Trophoblast cell (in vitro differentiated cells and primary cell): ENCODE results near the gene CDK8.

ENCODE experiments used
- DNase-seq, 2 donors: peaks; one replicate each; pipeline ENCODE4 v3.0.0-alpha.2; 2016
- H2AFZ ChIP-seq: 2 replicates; pipeline ENCODE4 v1.6.1; 2013; ENCODE audit warnings: low read length, moderate library complexity, mild to moderate bottlenecking; ENCODE audit not compliant: insufficient read depth, poor library complexity
- H2AK5ac ChIP-seq: 2 replicates; pipeline ENCODE4 v1.6.1; 2013; ENCODE audit warnings: mild to moderate bottlenecking, low read length
- H2BK120ac ChIP-seq: 2 replicates; pipeline ENCODE4 v1.6.1; 2013; ENCODE audit warnings: low read length, mild to moderate bottlenecking, moderate library complexity; ENCODE audit not compliant: insufficient read depth, poor library complexity
- H2BK12ac ChIP-seq: 2 replicates; pipeline ENCODE4 v1.6.1; 2013; ENCODE audit warnings: mild to moderate bottlenecking, low read length, moderate library complexity
- H2BK5ac ChIP-seq: 2 replicates; pipeline ENCODE4 v1.6.1; 2013; ENCODE audit warnings: low read length, low read depth, moderate library complexity, mild to moderate bottlenecking; ENCODE audit not compliant: poor library complexity
- H3K14ac ChIP-seq: 2 replicates; pipeline ENCODE4 v1.6.1; 2013; ENCODE audit warnings: mild to moderate bottlenecking, low read length
- H3K18ac ChIP-seq: 2 replicates; pipeline ENCODE4 v1.6.1; 2013; ENCODE audit warnings: mild to moderate bottlenecking, low read length
- H3K23ac ChIP-seq: 2 replicates; pipeline ENCODE4 v1.6.1; 2013; ENCODE audit warnings: low read length
- H3K27ac ChIP-seq: 2 replicates; pipeline ENCODE4 v1.5.1; 2013; ENCODE audit warnings: low read depth, mild to moderate bottlenecking, inconsistent platforms, low read length, moderate library complexity
- H3K27me3 ChIP-seq: 2 replicates; pipeline ENCODE4 v1.6.1; 2013; ENCODE audit warnings: inconsistent platforms, mild to moderate bottlenecking, low read length, moderate library complexity; ENCODE audit not compliant: insufficient read depth
- H3K36me3 ChIP-seq, 2 experiments: 1 replicate in 1 of 2; 2 replicates in 1 of 2; pipeline ENCODE4 v1.6.1; 2013; ENCODE audit warnings: low read length in 2 of 2, mild to moderate bottlenecking in 2 of 2, moderate library complexity in 1 of 2; ENCODE audit not compliant: insufficient read depth in 2 of 2, control insufficient read depth in 1 of 2
- H3K4ac ChIP-seq: 2 replicates; pipeline ENCODE4 v1.6.1; 2013; ENCODE audit warnings: low read depth, mild to moderate bottlenecking, low read length, moderate library complexity
- H3K4me1 ChIP-seq, 2 experiments: 1 replicate in 1 of 2; 2 replicates in 1 of 2; pipeline ENCODE4 v1.6.1; 2013; ENCODE audit warnings: low read length in 2 of 2, mild to moderate bottlenecking in 2 of 2, moderate library complexity in 1 of 2; ENCODE audit not compliant: insufficient read depth in 2 of 2, control insufficient read depth in 1 of 2
- H3K4me2 ChIP-seq: 2 replicates; pipeline ENCODE4 v1.6.1; 2013; ENCODE audit warnings: inconsistent platforms, mild to moderate bottlenecking, low read length, moderate library complexity
- H3K4me3 ChIP-seq: 2 replicates; pipeline ENCODE4 v1.5.1; 2013; ENCODE audit warnings: mild to moderate bottlenecking, low read depth, low read length, inconsistent platforms
- H3K79me1 ChIP-seq: one replicate; pipeline ENCODE4 v1.6.1; 2013; ENCODE audit warnings: low read length
- H3K79me2 ChIP-seq: 2 replicates; pipeline ENCODE4 v1.6.1; 2013; ENCODE audit warnings: low read length, mild to moderate bottlenecking; ENCODE audit not compliant: control insufficient read depth, insufficient read depth, poor library complexity
- H3K9ac ChIP-seq: 2 replicates; pipeline ENCODE4 v1.6.1; 2013; ENCODE audit warnings: mild to moderate bottlenecking, low read length
- H3K9me3 ChIP-seq: 2 replicates; pipeline ENCODE4 v1.6.1; 2013; ENCODE audit warnings: low read depth, mild to moderate bottlenecking, control low read depth, inconsistent platforms, low read length; ENCODE audit not compliant: insufficient read depth
- H4K12ac ChIP-seq: 2 replicates; pipeline ENCODE4 v1.6.1; 2013; ENCODE audit warnings: low read depth, mild to moderate bottlenecking, low read length, moderate library complexity
- H4K8ac ChIP-seq: 2 replicates; pipeline ENCODE4 v1.6.1; 2013; ENCODE audit warnings: low read depth, mild to moderate bottlenecking, low read length, moderate library complexity
- H4K91ac ChIP-seq: one replicate; pipeline ENCODE4 v1.6.1; 2013; ENCODE audit warnings: low read depth, mild to moderate bottlenecking, low read length, moderate library complexity
- WGBS: extraction: QIAGEN DNeasy Blood & Tissue Kit; methylation state at CpG from one replicate; pipeline ENCODE4 v1.1.7; 2013; ENCODE audit warnings: missing lambda C conversion rate; ENCODE audit not compliant: insufficient read length, insufficient coverage; ENCODE audit errors: extremely low coverage; 5-methylcytosine and 5-hydroxymethylcytosine counted together

The CDK8 gene

GRCh38 chr13:26228096-26228495, 25.8 kb upstream of the CDK8 start:
- no peak overlapping the region for H2AK5ac ChIP-seq
- H3K4ac ChIP-seq = no peak overlapping the region
- no peak overlapping the region for H3K4me3 ChIP-seq
- H4K12ac ChIP-seq = no peak overlapping the region
- no peak overlapping the region for H4K8ac ChIP-seq
- H2AFZ ChIP-seq = no peak overlapping the region
- no peak overlapping the region for H4K91ac ChIP-seq
- no peak overlapping the region for H2BK12ac ChIP-seq
- H3K23ac ChIP-seq = no peak overlapping the region
- H3K36me3 ChIP-seq = no peaks in the 10 kb centered on the region
- H2BK120ac ChIP-seq = no peak overlapping the region
- no peaks in the 10 kb centered on the region for H3K9me3 ChIP-seq
- H3K9ac ChIP-seq = no peak overlapping the region
- no peak overlapping the region for H3K14ac ChIP-seq
- DNase-seq = no peak
- H3K18ac ChIP-seq = no peak overlapping the region
- H3K79me2 ChIP-seq = no peaks in the 10 kb centered on the region
- no peaks in the 10 kb centered on the region for H3K4me1 ChIP-seq
- H3K27ac ChIP-seq = no peak overlapping the region
- H2BK5ac ChIP-seq = no peak overlapping the region
- H3K4me2 ChIP-seq = no peak overlapping the region
- H3K27me3 ChIP-seq = no peaks in the 10 kb centered on the region
- H3K79me1 ChIP-seq = no peaks in the 10 kb centered on the region
- no CpG with 5 or more reads among the region's 2 CpGs for WGBS

GRCh38 chr13:26229080-26229615, 24.8 kb upstream of the CDK8 start:
- no peak overlapping the region for H4K12ac ChIP-seq
- WGBS = no CpG with 5 or more reads among the region's 13 CpGs

GRCh38 chr13:26230703-26231102, 23.2 kb upstream of the CDK8 start:
- Histone ChIP-seq H2BK120ac (no peak overlapping the region), H3K4ac (no peak overlapping the region), H3K4me2 (no peak overlapping the region), H4K91ac (no peak overlapping the region), H3K18ac (no peak overlapping the region), H2AFZ (no peak overlapping the region), H3K79me1 (no peaks in the 10 kb centered on the region), H3K27ac (no peak overlapping the region), H3K36me3 (no peaks in the 10 kb centered on the region), H4K12ac (no peak overlapping the region), H2BK5ac (no peak overlapping the region), H3K4me3 (no peak overlapping the region), H3K23ac (no peak overlapping the region), H3K27me3 (no peaks in the 10 kb centered on the region), H3K9ac (no peak overlapping the region), H3K4me1 (no peaks in the 10 kb centered on the region), H2BK12ac (no peak overlapping the region), H3K14ac (no peak overlapping the region), H2AK5ac (no peak overlapping the region), H3K79me2 (no peaks in the 10 kb centered on the region), H4K8ac (no peak overlapping the region), H3K9me3 (no peaks in the 10 kb centered on the region)
- DNase-seq = no peak
- no CpG with 5 or more reads among the region's 6 CpGs for WGBS

More at GRCh38 chr13:26229080-26229615, 24.8 kb upstream of the CDK8 start:
- DNase-seq = no peak
- Histone ChIP-seq H4K8ac (no peak overlapping the region), H3K23ac (no peak overlapping the region), H2BK12ac (no peak overlapping the region), H3K79me1 (no peaks in the 10 kb centered on the region), H2AFZ (no peak overlapping the region), H3K36me3 (no peaks in the 10 kb centered on the region), H3K4me1 (no peaks in the 10 kb centered on the region), H2BK120ac (no peak overlapping the region), H3K4ac (no peak overlapping the region), H3K9me3 (no peaks in the 10 kb centered on the region), H3K14ac (no peak overlapping the region), H3K4me3 (no peak overlapping the region), H3K79me2 (no peaks in the 10 kb centered on the region), H3K27ac (no peak overlapping the region), H2BK5ac (no peak overlapping the region), H3K4me2 (no peak overlapping the region), H2AK5ac (no peak overlapping the region), H3K9ac (no peak overlapping the region), H3K27me3 (no peaks in the 10 kb centered on the region), H3K18ac (no peak overlapping the region), H4K91ac (no peak overlapping the region)

GRCh38 chr13:26236296-26236695, 17.6 kb upstream of the CDK8 start:
- WGBS = no CpG with 5 or more reads among the region's 1 CpG

More at GRCh38 chr13:26236296-26236695, 17.6 kb upstream of the CDK8 start:
- Histone ChIP-seq H3K4me3 (no peak overlapping the region), H3K27ac (no peak overlapping the region), H3K9ac (no peak overlapping the region), H2AK5ac (no peak overlapping the region), H3K18ac (no peak overlapping the region), H3K79me2 (no peaks in the 10 kb centered on the region), H2BK5ac (no peak overlapping the region), H3K36me3 (no peaks in the 10 kb centered on the region), H2BK12ac (no peak overlapping the region), H3K4me1 (no peaks in the 10 kb centered on the region), H3K4me2 (no peak overlapping the region), H4K8ac (no peak overlapping the region), H2BK120ac (no peak overlapping the region), H3K79me1 (no peaks in the 10 kb centered on the region), H3K4ac (no peak overlapping the region), H3K27me3 (no peaks in the 10 kb centered on the region), H4K91ac (no peak overlapping the region), H3K23ac (no peak overlapping the region), H2AFZ (no peak overlapping the region), H3K14ac (no peak overlapping the region), H3K9me3 (no peaks in the 10 kb centered on the region), H4K12ac (no peak overlapping the region)
- no peak for DNase-seq
